CD8-positive, alpha-beta memory T cell (primary cell): Measurements from ENCODE around the gene FBXL15. TPM values are rescaled to one million over a fixed set of nuclear protein-coding genes. Genes with fewer than 3 reads are reported as not detected.
A peak's percentile ranks its signal among the peaks of the same experiment; 100 is the strongest.

Experiments
- CTCF ChIA-PET: fragments of 350-600 bp; sonication (Branson Sonifier 250); formaldehyde crosslinking; loops from one replicate; lab custom pipeline; 2021; ENCODE audit warnings: antibody characterized with exemption; lab: Charles Lee
- POLR2A ChIA-PET: fragments of 350-600 bp; sonication (Branson Sonifier 250); formaldehyde crosslinking; loops from one replicate; lab custom pipeline; 2021; ENCODE audit warnings: antibody characterized with exemption; lab: Charles Lee
- DNase-seq, 5 donors: peaks; one replicate each; pipeline versions ENCODE4 v3.0.0 to v3.0.0-alpha.2; 2020 to 2022; ENCODE audit warnings: mixed read lengths in 1 of 5
- H3K27ac ChIP-seq: one replicate; pipeline ENCODE4 v1.7.0; 2013; ENCODE audit warnings: low read depth, mild to moderate bottlenecking, low read length, moderate library complexity
- H3K27me3 ChIP-seq: 2 replicates; pipeline ENCODE4 v1.7.0; 2013; ENCODE audit warnings: low read length, mild to moderate bottlenecking; ENCODE audit not compliant: insufficient read depth, poor library complexity, severe bottlenecking
- H3K36me3 ChIP-seq: 2 replicates; pipeline ENCODE4 v1.7.0; 2013; ENCODE audit warnings: mild to moderate bottlenecking, low read length, moderate library complexity; ENCODE audit not compliant: insufficient read depth
- H3K4me1 ChIP-seq: 2 replicates; pipeline ENCODE4 v1.7.0; 2013; ENCODE audit warnings: mild to moderate bottlenecking, low read length, moderate library complexity; ENCODE audit not compliant: insufficient read depth
- H3K4me3 ChIP-seq: 2 replicates; pipeline ENCODE4 v1.7.0; 2013; ENCODE audit warnings: mild to moderate bottlenecking, low read length
- H3K9me3 ChIP-seq: 2 replicates; pipeline ENCODE4 v1.7.0; 2013; ENCODE audit warnings: mild to moderate bottlenecking, low read length
- H3K27ac Mint-ChIP-seq, 8 donors: one replicate each; pipeline ENCODE4 v1.8.0; 2020 to 2021; ENCODE audit warnings: mixed read lengths in 8 of 8, mild to moderate bottlenecking in 6 of 8, inconsistent platforms in 3 of 8, moderate library complexity in 3 of 8
- H3K27me3 Mint-ChIP-seq, 2 donors: one replicate each; pipeline ENCODE4 v1.8.0; 2020 to 2021; ENCODE audit warnings: mixed read lengths in 2 of 2, mild to moderate bottlenecking in 1 of 2, moderate library complexity in 1 of 2
- H3K36me3 Mint-ChIP-seq, 3 donors: one replicate each; pipeline ENCODE4 v1.8.0; 2020 to 2021; ENCODE audit warnings: mixed read lengths in 3 of 3, inconsistent platforms in 1 of 3, mild to moderate bottlenecking in 1 of 3
- H3K4me1 Mint-ChIP-seq, 3 donors: one replicate each; pipeline ENCODE4 v1.8.0; 2020 to 2021; ENCODE audit warnings: mixed read lengths in 3 of 3, inconsistent platforms in 1 of 3, mild to moderate bottlenecking in 1 of 3
- H3K4me3 Mint-ChIP-seq, 7 donors: one replicate each; pipeline ENCODE4 v1.8.0; 2020 to 2021; ENCODE audit warnings: mixed read lengths in 7 of 7, mild to moderate bottlenecking in 6 of 7, moderate library complexity in 4 of 7, inconsistent platforms in 2 of 7
- H3K9me3 Mint-ChIP-seq, 5 donors: one replicate each; pipeline ENCODE4 v1.8.0; 2020 to 2022; ENCODE audit warnings: mixed read lengths in 5 of 5, mild to moderate bottlenecking in 3 of 5, moderate library complexity in 2 of 5, inconsistent platforms in 1 of 5
- polyA plus RNA-seq: library from polyadenylated mRNA; unstranded; fragments of 300-500 nt; fragmentation: Illumina TruSeq; gene quantifications from one replicate; pipeline ENCODE4 v1.2.3, GENCODE V29; 2021
- total RNA-seq, 2 experiments: library from RNA; stranded (reverse); gene quantifications; one replicate each; pipeline ENCODE4 v1.2.3, GENCODE V29; 2021

Gene FBXL15
- total and polyA plus RNA-seq, 3 experiments from 2014 or later, result 13.5 to 33.4 (median 16.3) TPM

- DNase-seq, result no peak
- peaks cover 7% of the 10 kb centered on the region for H3K36me3 ChIP-seq
- ChIA-PET POLR2A (interaction anchor here (5.6 kb wide), 1 partner anchor 25 kb away, joined by 40 read pairs; the partner anchor contains the start of gene C10orf95), CTCF (interaction anchor here (1.1 to 1.6 kb wide), 2 partner anchors 7 to 11 kb away, joined by 3 to 6 read pairs; partner anchors contain the start of gene CUEDC2)
- no peaks in the 10 kb centered on the region for H3K27me3 ChIP-seq
- Mint-ChIP-seq H3K36me3 (peaks cover 0 to 37% (median 0%) of the 10 kb centered on the region in 3 donors), H3K4me3 (peak overlapping the region in 2 of 7 donors; percentile 36 to 74), H3K27me3 (peaks cover 0 to 4% of the 10 kb centered on the region in 2 donors), H3K27ac (no peak overlapping the region), H3K4me1 (peaks cover 15 to 45% (median 26%) of the 10 kb centered on the region in 3 donors), H3K9me3 (no peaks in the 10 kb centered on the region)
- peaks cover 24% of the 10 kb centered on the region for H3K4me1 ChIP-seq
- no peaks in the 10 kb centered on the region for H3K9me3 ChIP-seq
- H3K4me3 ChIP-seq, result no peak overlapping the region
- H3K27ac ChIP-seq, result no peak overlapping the region
These were observed 4.3 kb downstream of the FBXL15 start for GRCh38 chr10:102424916-102425315.

- Histone ChIP-seq H3K36me3 (peaks cover 7% of the 10 kb centered on the region), H3K9me3 (no peaks in the 10 kb centered on the region), H3K4me1 (peaks cover 18% of the 10 kb centered on the region), H3K27me3 (no peaks in the 10 kb centered on the region), H3K4me3 (no peak overlapping the region), H3K27ac (no peak overlapping the region)
- Mint-ChIP-seq H3K36me3 (peaks cover 0 to 37% (median 0%) of the 10 kb centered on the region in 3 donors), H3K4me3 (peak overlapping the region in 1 of 7 donors; percentile 87), H3K27ac (peak overlapping the region in 2 of 8 donors; percentile 69 to 78), H3K9me3 (no peaks in the 10 kb centered on the region), H3K27me3 (peaks cover 0 to 4% of the 10 kb centered on the region in 2 donors), H3K4me1 (peaks cover 10 to 40% (median 20%) of the 10 kb centered on the region in 3 donors)
- POLR2A ChIA-PET, result interaction anchor here (5.6 kb wide), 1 partner anchor 25 kb away, joined by 40 read pairs; the partner anchor contains the start of gene C10orf95
- DNase-seq, result no peak
- CTCF ChIA-PET, result interaction anchor here (1.1 kb wide), 1 partner anchor 10 kb away, joined by 3 read pairs; no protein-coding TSS in a partner anchor
These were observed 4.8 kb downstream of the FBXL15 start for GRCh38 chr10:102425444-102425843.

- POLR2A ChIA-PET, result no interaction called here
- peak overlapping the region in 1 of 8 donors; percentile 51 for H3K27ac Mint-ChIP-seq
These were observed 6.2 kb downstream of the FBXL15 start for GRCh38 chr10:102426803-102427287.

GRCh38 chr10:102429468-102429867 is 8.8 kb downstream of the FBXL15 start:
- ChIA-PET POLR2A (no interaction called here), CTCF (interaction anchor here (1.6 kb wide), 1 partner anchor 9 kb away, joined by 6 read pairs; the partner anchor contains the start of gene FBXL15)

More at GRCh38 chr10:102426803-102427287, 6.2 kb downstream of the FBXL15 start:
- CTCF ChIA-PET, result interaction anchor here (0.9 to 1.2 kb wide), 3 partner anchors 32 to 77 kb away, joined by 3 to 4 read pairs (median 4); partner anchors contain the start of gene SUFU
- H3K27me3 ChIP-seq, result no peaks in the 10 kb centered on the region
- no peaks in the 10 kb centered on the region for H3K27me3 Mint-ChIP-seq
- no peak overlapping the region for H3K27ac ChIP-seq
- H3K4me1 Mint-ChIP-seq, result peaks cover 10 to 41% (median 19%) of the 10 kb centered on the region in 3 donors
- no peaks in the 10 kb centered on the region for H3K9me3 Mint-ChIP-seq
- no peak overlapping the region for H3K4me3 ChIP-seq
- H3K4me3 Mint-ChIP-seq, result peak overlapping the region in 1 of 7 donors; percentile 87
- peaks cover 0 to 30% (median 0%) of the 10 kb centered on the region in 3 donors for H3K36me3 Mint-ChIP-seq
- peaks cover 23% of the 10 kb centered on the region for H3K4me1 ChIP-seq
- no peaks in the 10 kb centered on the region for H3K9me3 ChIP-seq
- H3K36me3 ChIP-seq, result peaks cover 7% of the 10 kb centered on the region
- DNase-seq, result no peak

GRCh38 chr10:102431452-102432124 is 11.0 kb downstream of the FBXL15 start:
- Histone ChIP-seq H3K27me3 (no peaks in the 10 kb centered on the region), H3K4me1 (peaks cover 43% of the 10 kb centered on the region), H3K27ac (peak overlapping the region; percentile 70), H3K4me3 (peak overlapping the region; percentile 75), H3K9me3 (no peaks in the 10 kb centered on the region), H3K36me3 (no peaks in the 10 kb centered on the region)
- peak overlapping the region; percentile 89 to 97 (median 93) for H3K4me3 Mint-ChIP-seq
- peak overlapping the region; percentile 47 to 98 (median 85) for H3K27ac Mint-ChIP-seq
- H3K4me1 Mint-ChIP-seq, result peaks cover 27 to 51% (median 37%) of the 10 kb centered on the region in 3 donors
- DNase-seq, result no peak
- peaks cover 0 to 7% (median 0%) of the 10 kb centered on the region in 3 donors for H3K36me3 Mint-ChIP-seq
- H3K27me3 Mint-ChIP-seq, result peaks cover 0 to 10% of the 10 kb centered on the region in 2 donors
- ChIA-PET CTCF (interaction anchor here (1.0 to 4.8 kb wide), 3 partner anchors 8 to 33 kb away, joined by 6 to 20 read pairs (median 16); partner anchors contain the start of gene FBXL15), POLR2A (interaction anchor here (0.7 to 3.2 kb wide), 4 partner anchors 10 to 186 kb away, joined by 3 to 45 read pairs (median 22); partner anchors contain the start of genes C10orf95, FBXL15 and GBF1)
- H3K9me3 Mint-ChIP-seq, result no peaks in the 10 kb centered on the region

More at GRCh38 chr10:102429468-102429867, 8.8 kb downstream of the FBXL15 start:
- no peak for DNase-seq
- no peaks in the 10 kb centered on the region for H3K9me3 Mint-ChIP-seq
- H3K4me3 ChIP-seq, result no peak overlapping the region
- H3K27me3 ChIP-seq, result no peaks in the 10 kb centered on the region
- peaks cover 0 to 4% of the 10 kb centered on the region in 2 donors for H3K27me3 Mint-ChIP-seq
- H3K27ac ChIP-seq, result no peak overlapping the region
- H3K9me3 ChIP-seq, result no peaks in the 10 kb centered on the region
- H3K4me1 ChIP-seq, result peaks cover 25% of the 10 kb centered on the region
- H3K4me3 Mint-ChIP-seq, result peak overlapping the region in 1 of 7 donors; percentile 50
- no peak overlapping the region for H3K27ac Mint-ChIP-seq
- peaks cover 20 to 38% (median 21%) of the 10 kb centered on the region in 3 donors for H3K4me1 Mint-ChIP-seq
- no peaks in the 10 kb centered on the region for H3K36me3 ChIP-seq
- H3K36me3 Mint-ChIP-seq, result peaks cover 0 to 19% (median 0%) of the 10 kb centered on the region in 3 donors

GRCh38 chr10:102432162-102432950 is 11.7 kb downstream of the FBXL15 start, which contains the start of gene CUEDC2:
Gene CUEDC2 (minus strand): TSS chr10:102432574. CDS start chr10:102425188, 7,386 bp downstream.
- H3K27me3 ChIP-seq, result no peaks in the 10 kb centered on the region
- CTCF ChIA-PET, result interaction anchor here (0.5 to 4.8 kb wide), 8 partner anchors 8 to 159 kb away, joined by 3 to 20 read pairs (median 4); partner anchors contain the start of gene FBXL15
- Mint-ChIP-seq H3K4me1 (peaks cover 31 to 51% (median 42%) of the 10 kb centered on the region in 3 donors), H3K27ac (peak within 1 kb of the TSS; percentile 84 to 98 (median 88)), H3K27me3 (peaks cover 0 to 10% of the 10 kb centered on the region in 2 donors), H3K36me3 (peaks cover 0 to 5% (median 0%) of the 10 kb centered on the region in 3 donors), H3K9me3 (no peaks in the 10 kb centered on the region), H3K4me3 (peak within 1 kb of the TSS; percentile 89 to 97 (median 93))
- no peaks in the 10 kb centered on the region for H3K36me3 ChIP-seq
- H3K4me3 ChIP-seq, result peak within 1 kb of the TSS; percentile 75
- DNase-seq, result peak; percentile 87 to 94 (median 90)
- H3K27ac ChIP-seq, result peak within 1 kb of the TSS; percentile 70
- H3K4me1 ChIP-seq, result peaks cover 48% of the 10 kb centered on the region
- POLR2A ChIA-PET, result interaction anchor here (0.6 to 3.2 kb wide), 6 partner anchors 10 to 187 kb away, joined by 3 to 45 read pairs (median 3); partner anchors contain the start of genes C10orf95, FBXL15 and GBF1
- H3K9me3 ChIP-seq, result no peaks in the 10 kb centered on the region

- H3K36me3 Mint-ChIP-seq, result peaks cover 0 to 5% (median 0%) of the 10 kb centered on the region in 3 donors
- ChIA-PET CTCF (interaction anchor here (1.0 to 4.8 kb wide), 4 partner anchors 17 to 70 kb away, joined by 3 to 20 read pairs (median 5); no protein-coding TSS in a partner anchor), POLR2A (interaction anchor here (0.6 to 3.2 kb wide), 4 partner anchors 12 to 102 kb away, joined by 3 to 45 read pairs (median 22); partner anchors contain the start of genes C10orf95 and FBXL15)
- no peaks in the 10 kb centered on the region for H3K9me3 ChIP-seq
- peaks cover 50% of the 10 kb centered on the region for H3K4me1 ChIP-seq
- peak overlapping the region in 6 of 8 donors; percentile 42 to 98 (median 77) for H3K27ac Mint-ChIP-seq
- no peaks in the 10 kb centered on the region for H3K9me3 Mint-ChIP-seq
- no peaks in the 10 kb centered on the region for H3K27me3 ChIP-seq
- peaks cover 34 to 57% (median 50%) of the 10 kb centered on the region in 3 donors for H3K4me1 Mint-ChIP-seq
- DNase-seq, result no peak
- peaks cover 0 to 10% of the 10 kb centered on the region in 2 donors for H3K27me3 Mint-ChIP-seq
- H3K4me3 ChIP-seq, result peak overlapping the region; percentile 23
- H3K36me3 ChIP-seq, result no peaks in the 10 kb centered on the region
- peak overlapping the region; percentile 38 to 97 (median 92) for H3K4me3 Mint-ChIP-seq
- H3K27ac ChIP-seq, result peak overlapping the region; percentile 16
These were observed 13.0 kb downstream of the FBXL15 start for GRCh38 chr10:102433619-102434046.
